HCT116 (cell line): Measurements from ENCODE around the gene CKAP4. TPM values are rescaled to one million over a fixed set of nuclear protein-coding genes. Genes with fewer than 3 reads are reported as not detected.
A peak's percentile ranks its signal among the peaks of the same experiment; 100 is the strongest.

Source experiments
- ATAC-seq: fragments of 200-7000 bp; cut with Tn5 transposase; 2 replicates; pipeline ENCODE4 v1.9.1; 2020; ENCODE audit warnings: mild to moderate bottlenecking, moderate library complexity
- BruUV-seq: library from RNA; stranded (reverse); fragments of 400-500 nt; replicated peaks from 2 replicates; lab custom pipeline; 2021; lab: Mats Ljungman, UMichigan
- CTCF ChIA-PET: fragments of 300-600 bp; sonication (Branson Sonifier 250); formaldehyde crosslinking; loops from one replicate; lab custom pipeline; 2021; ENCODE audit warnings: antibody characterized with exemption; lab: Charles Lee
- POLR2A ChIA-PET: fragments of 300-600, 350-600 bp; sonication (Branson Sonifier 250); formaldehyde crosslinking; loops from one replicate; lab custom pipeline; 2021; ENCODE audit warnings: antibody characterized with exemption; lab: Charles Lee
- RAD21 ChIA-PET, 2 experiments: fragments of 300-600 bp; sonication (Branson Sonifier 250); formaldehyde crosslinking; loops; one replicate each; lab custom pipeline; 2023; ENCODE audit warnings: low total read pairs in 2 of 2; ENCODE audit not compliant: uncharacterized antibody in 2 of 2, unreplicated experiment in 2 of 2, low non-redundant PET in 1 of 2; lab: Charles Lee
- DNase-seq: peaks from one replicate; pipeline ENCODE4 v3.0.0-alpha.2; 2010; ENCODE audit warnings: low read depth, low spot score
- H2AFZ ChIP-seq: fragments of 200-600 bp; shearing (Covaris generic), sonication (generic); 2 replicates; pipeline ENCODE4 v1.6.1; 2017; ENCODE audit warnings: low read depth, mixed run types, mixed read lengths, antibody characterized with exemption, low read length; ENCODE audit not compliant: poor library complexity, severe bottlenecking
- H3K27ac ChIP-seq: 2 replicates; pipeline ENCODE4 v1.5.1; 2012; ENCODE audit warnings: low read depth, low read length
- H3K27me3 ChIP-seq: fragments of 200-600 bp; sonication (generic); 2 replicates; pipeline ENCODE4 v1.6.1; 2016; ENCODE audit warnings: mixed run types, low read length, mixed read lengths; ENCODE audit not compliant: insufficient read depth
- H3K36me3 ChIP-seq, 2 experiments: fragments of 200-500 bp in 1 of 2; fragments of 200-600 bp in 1 of 2; sonication (Bioruptor generic) in 1 of 2; sonication (generic) in 1 of 2; 2 replicates each; pipeline versions ENCODE4 v1.5.1 to v1.6.1; 2014 to 2016; ENCODE audit warnings: low read length in 2 of 2, inconsistent platforms in 1 of 2, mixed read lengths in 1 of 2, mixed run types in 1 of 2; ENCODE audit not compliant: insufficient read depth in 2 of 2, control insufficient read depth in 1 of 2
- H3K4me1 ChIP-seq, 2 experiments: fragments of 200-600 bp in 1 of 2; sonication (generic) in 1 of 2; 2 replicates each; pipeline versions ENCODE4 v1.5.1 to v1.6.1; 2012 to 2017; ENCODE audit warnings: low read length in 2 of 2, inconsistent platforms in 1 of 2, mild to moderate bottlenecking in 1 of 2, mixed read lengths in 1 of 2, mixed run types in 1 of 2, moderate library complexity in 1 of 2; ENCODE audit not compliant: insufficient read depth in 2 of 2, control insufficient read depth in 1 of 2
- H3K4me2 ChIP-seq: fragments of 200-600 bp; sonication (generic); 2 replicates; pipeline ENCODE4 v1.6.1; 2017; ENCODE audit warnings: mixed run types, low read length, mixed read lengths
- H3K4me3 ChIP-seq, 2 experiments: fragments of 200-600 bp in 1 of 2; sonication (generic) in 1 of 2; replicated peaks in 1 of 2; 2 replicates each; pipeline ENCODE4 v1.5.1; 2011 to 2016; ENCODE audit warnings: low read length in 2 of 2, control low read depth in 1 of 2, low read depth in 1 of 2, mild to moderate bottlenecking in 1 of 2, mixed read lengths in 1 of 2, mixed run types in 1 of 2
- H3K79me2 ChIP-seq: fragments of 200-600 bp; sonication (generic); 2 replicates; pipeline ENCODE4 v1.6.1; 2017; ENCODE audit warnings: mild to moderate bottlenecking, mixed run types, low read length, moderate library complexity, mixed read lengths; ENCODE audit not compliant: insufficient read depth
- H3K9ac ChIP-seq: fragments of 200-600 bp; sonication (generic); 2 replicates; pipeline ENCODE4 v1.6.1; 2016; ENCODE audit warnings: low read length, mixed read lengths
- H3K9me2 ChIP-seq: fragments of 200-600 bp; sonication (generic), shearing (Covaris generic); 2 replicates; pipeline ENCODE4 v1.6.1; 2017; ENCODE audit warnings: mixed run types, mild to moderate bottlenecking, moderate library complexity; ENCODE audit not compliant: insufficient read depth
- H3K9me3 ChIP-seq, 2 experiments: fragments of 200-500 bp in 1 of 2; fragments of 200-600 bp in 1 of 2; sonication (Bioruptor generic) in 1 of 2; sonication (generic) in 1 of 2; 2 replicates each; pipeline ENCODE4 v1.6.1; 2014 to 2017; ENCODE audit warnings: low read length in 2 of 2, mixed read lengths in 2 of 2, inconsistent platforms in 1 of 2, low read depth in 1 of 2, mild to moderate bottlenecking in 1 of 2, mixed run types in 1 of 2, moderate library complexity in 1 of 2; ENCODE audit not compliant: control insufficient read depth in 1 of 2, insufficient read depth in 1 of 2
- H4K20me1 ChIP-seq: fragments of 200-600 bp; sonication (generic), shearing (Covaris generic); 2 replicates; pipeline ENCODE4 v1.6.1; 2017; ENCODE audit warnings: mixed run types, mild to moderate bottlenecking, moderate library complexity; ENCODE audit not compliant: insufficient read depth
- ATF3 ChIP-seq: IDR thresholded peaks from 2 replicates; pipeline ENCODE4 v1.6.1; 2012
- CBX3 ChIP-seq: IDR thresholded peaks from 2 replicates; pipeline ENCODE4 v1.6.1; 2012; ENCODE audit warnings: low read depth
- CEBPB ChIP-seq: IDR thresholded peaks from 2 replicates; pipeline ENCODE4 v1.6.1; 2012; ENCODE audit warnings: low read depth
- EGR1 ChIP-seq: IDR thresholded peaks from 2 replicates; pipeline ENCODE4 v1.6.1; 2012; ENCODE audit warnings: low read depth
- EZH2 ChIP-seq: fragments of 200-600 bp; sonication (generic); IDR thresholded peaks from 2 replicates; pipeline ENCODE4 v1.6.1; 2017; ENCODE audit warnings: antibody characterized with exemption, mixed run types
- JUND ChIP-seq: IDR thresholded peaks from 2 replicates; pipeline ENCODE4 v1.6.1; 2012
- MAX ChIP-seq: IDR thresholded peaks from 2 replicates; pipeline ENCODE4 v1.6.1; 2012
- POLR2AphosphoS5 ChIP-seq: IDR thresholded peaks from 2 replicates; pipeline ENCODE4 v1.6.1; 2011; ENCODE audit warnings: mild to moderate bottlenecking, low read depth, low read length, moderate library complexity
- SIN3A ChIP-seq: IDR thresholded peaks from 2 replicates; pipeline ENCODE4 v1.6.1; 2012; ENCODE audit warnings: low read depth
- SP1 ChIP-seq: IDR thresholded peaks from 2 replicates; pipeline ENCODE4 v1.6.1; 2012; ENCODE audit warnings: low read depth
- TCF7L2 ChIP-seq: IDR thresholded peaks from 2 replicates; pipeline ENCODE4 v1.7.0; 2011; ENCODE audit warnings: borderline replicate concordance, inconsistent platforms; ENCODE audit not compliant: insufficient read depth, insufficient read length; ENCODE audit errors: extremely low read depth
- ZFX ChIP-seq: fragments of 450-650 bp; IDR thresholded peaks from 2 replicates; pipeline ENCODE4 v1.6.1; 2017
- ZNF274 ChIP-seq: fragments of 200-500 bp; sonication (Bioruptor generic); IDR thresholded peaks from 2 replicates; pipeline ENCODE4 v1.6.1; 2014; ENCODE audit warnings: mild to moderate bottlenecking, low read depth, low read length, inconsistent platforms
- intact Hi-C: fragments of 100-400 bp; cut with micrococcal nuclease; formaldehyde crosslinking; loops from 2 replicates; pipeline ENCODE4 v1.10.0; 2022
- total RNA-seq: library from RNA; stranded (reverse); gene quantifications from one replicate; pipeline ENCODE4 v1.2.1, GENCODE V29; 2021; ENCODE audit not compliant: unreplicated experiment
- TF ChIP-seq, protein P1 (sequence below): IDR thresholded peaks from 2 replicates; pipeline ENCODE4 v1.6.1; 2012; ENCODE audit warnings: low read depth

CKAP4 gene
- total RNA-seq, 1 experiment from 2014 or later: 45.9 TPM

DNA sequence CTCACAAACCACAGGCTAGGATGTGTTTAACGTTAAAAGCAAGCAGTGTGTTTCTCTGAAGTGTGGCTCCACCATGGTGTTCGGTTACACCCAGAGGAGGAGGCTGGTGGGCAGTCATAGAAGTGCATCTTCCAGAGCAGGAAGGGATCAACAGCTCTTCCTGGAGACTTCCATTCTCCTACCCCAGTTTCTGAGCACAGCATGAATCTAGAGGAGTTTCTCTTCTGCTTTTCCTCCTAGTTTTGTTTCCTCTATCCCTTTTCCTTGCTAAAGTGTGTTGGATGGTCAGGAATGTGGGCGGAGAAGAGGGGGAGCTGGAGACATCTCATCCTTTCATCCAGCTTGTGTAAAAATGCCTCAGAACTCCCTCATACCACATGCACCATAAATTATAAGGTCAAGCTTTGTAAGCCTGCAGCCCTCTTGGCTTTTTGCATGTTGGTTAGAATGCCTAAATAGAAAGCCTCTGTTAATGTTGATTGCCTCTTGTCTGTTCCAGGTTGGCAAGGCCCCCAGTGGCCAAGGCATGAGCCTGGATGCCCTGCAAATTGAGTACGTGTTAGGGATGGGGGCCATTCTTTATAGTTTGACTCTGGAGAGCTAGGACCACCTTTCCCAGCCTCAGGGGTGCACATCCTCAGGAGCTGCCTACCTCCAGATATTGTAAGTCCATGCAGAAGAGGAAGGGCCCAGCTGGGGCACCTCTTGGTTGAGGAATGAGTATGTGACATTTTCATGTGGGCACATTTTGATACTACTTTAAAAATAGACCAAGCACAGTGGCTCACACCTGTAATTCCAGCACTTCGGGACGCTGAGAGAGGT, 4.0 kb upstream of the CKAP4 start:
- BruUV-seq: no TSS peak
- Histone ChIP-seq H3K27me3 (no peaks in the 10 kb centered on the region), H2AFZ (no peak overlapping the region), H3K4me2 (no peak overlapping the region), H3K9me3 (no peaks in the 10 kb centered on the region), H3K9me2 (no peaks in the 10 kb centered on the region), H3K4me1 (peaks cover 15 to 30% of the 10 kb centered on the region in 2 experiments), H3K79me2 (peaks cover 5% of the 10 kb centered on the region; the same call in 1 of the 2 replicates)
- ChIA-PET CTCF (interaction anchor here (1.3 to 2.0 kb wide), 2 partner anchors 25 to 31 kb away, joined by 5 to 6 read pairs; no protein-coding TSS in a partner anchor), RAD21 (no interaction called here)
- no peak for TF ChIP-seq ATF3
- TF ChIP-seq MAX: no peak
- no peak for TF ChIP-seq ZFX
- TF ChIP-seq, all 23 proteins: peak for 0
- no peak overlapping the region for H3K4me3 ChIP-seq
- no peak overlapping the region for H3K27ac ChIP-seq
- no peaks in the 10 kb centered on the region for H3K36me3 ChIP-seq
- DNase-seq: no peak
- ATAC-seq: no peak
- intact Hi-C loops: loop anchor here (1.0 kb wide), 1 partner anchor 17 kb away; no protein-coding TSS in a partner anchor
- no peak overlapping the region for H3K9ac ChIP-seq
- POLR2A ChIA-PET: interaction anchor here (1.0 kb wide), 1 partner anchor 31 kb away, joined by 3 read pairs; no protein-coding TSS in a partner anchor
- H4K20me1 ChIP-seq: no peaks in the 10 kb centered on the region

GRCh38 chr12:106249411-106250135, 1.8 kb upstream of the CKAP4 start:
- Histone ChIP-seq H3K9me3 (no peaks in the 10 kb centered on the region), H3K36me3 (no peaks in the 10 kb centered on the region), H3K27me3 (no peaks in the 10 kb centered on the region), H3K9me2 (no peaks in the 10 kb centered on the region), H3K4me3 (no peak overlapping the region), H3K4me1 (peaks cover 21 to 44% of the 10 kb centered on the region in 2 experiments), H3K9ac (no peak overlapping the region), H3K79me2 (peaks cover 15% of the 10 kb centered on the region; the same call in 1 of the 2 replicates), H2AFZ (no peak overlapping the region), H3K27ac (no peak overlapping the region), H4K20me1 (no peaks in the 10 kb centered on the region), H3K4me2 (peak overlapping the region; percentile 86; the same call in 1 of the 2 replicates)
- DNase-seq (no peak), ATAC-seq (no peak)
- RAD21 ChIA-PET: no interaction called here
- BruUV-seq: no TSS peak
- intact Hi-C loops: loop anchor here (5.0 kb wide), 2 partner anchors 33 to 53 kb away; partner anchors contain the start of gene TCP11L2
- CTCF ChIA-PET: no interaction called here
- POLR2A ChIA-PET: no interaction called here
- TF ChIP-seq CBX3: no peak
- TF ChIP-seq CEBPB: no peak
- TF ChIP-seq EZH2: no peak
- TF ChIP-seq SIN3A: no peak
- TF ChIP-seq POLR2AphosphoS5: no peak
- no peak for TF ChIP-seq JUND
- TF ChIP-seq ZFX: no peak
- TF ChIP-seq EGR1: no peak
- TF ChIP-seq, protein P1, sequence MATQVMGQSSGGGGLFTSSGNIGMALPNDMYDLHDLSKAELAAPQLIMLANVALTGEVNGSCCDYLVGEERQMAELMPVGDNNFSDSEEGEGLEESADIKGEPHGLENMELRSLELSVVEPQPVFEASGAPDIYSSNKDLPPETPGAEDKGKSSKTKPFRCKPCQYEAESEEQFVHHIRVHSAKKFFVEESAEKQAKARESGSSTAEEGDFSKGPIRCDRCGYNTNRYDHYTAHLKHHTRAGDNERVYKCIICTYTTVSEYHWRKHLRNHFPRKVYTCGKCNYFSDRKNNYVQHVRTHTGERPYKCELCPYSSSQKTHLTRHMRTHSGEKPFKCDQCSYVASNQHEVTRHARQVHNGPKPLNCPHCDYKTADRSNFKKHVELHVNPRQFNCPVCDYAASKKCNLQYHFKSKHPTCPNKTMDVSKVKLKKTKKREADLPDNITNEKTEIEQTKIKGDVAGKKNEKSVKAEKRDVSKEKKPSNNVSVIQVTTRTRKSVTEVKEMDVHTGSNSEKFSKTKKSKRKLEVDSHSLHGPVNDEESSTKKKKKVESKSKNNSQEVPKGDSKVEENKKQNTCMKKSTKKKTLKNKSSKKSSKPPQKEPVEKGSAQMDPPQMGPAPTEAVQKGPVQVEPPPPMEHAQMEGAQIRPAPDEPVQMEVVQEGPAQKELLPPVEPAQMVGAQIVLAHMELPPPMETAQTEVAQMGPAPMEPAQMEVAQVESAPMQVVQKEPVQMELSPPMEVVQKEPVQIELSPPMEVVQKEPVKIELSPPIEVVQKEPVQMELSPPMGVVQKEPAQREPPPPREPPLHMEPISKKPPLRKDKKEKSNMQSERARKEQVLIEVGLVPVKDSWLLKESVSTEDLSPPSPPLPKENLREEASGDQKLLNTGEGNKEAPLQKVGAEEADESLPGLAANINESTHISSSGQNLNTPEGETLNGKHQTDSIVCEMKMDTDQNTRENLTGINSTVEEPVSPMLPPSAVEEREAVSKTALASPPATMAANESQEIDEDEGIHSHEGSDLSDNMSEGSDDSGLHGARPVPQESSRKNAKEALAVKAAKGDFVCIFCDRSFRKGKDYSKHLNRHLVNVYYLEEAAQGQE: no peak
- no peak for TF ChIP-seq ZNF274
- no peak for TF ChIP-seq TCF7L2
- TF ChIP-seq ATF3: no peak
- TF ChIP-seq SP1: no peak
